ENCODE results near the gene KLHL20. TPM values are rescaled to one million over a fixed set of nuclear protein-coding genes. Genes with fewer than 3 reads are reported as not detected.
"Not testable (repeated sequence)": the region's sequence is repeated elsewhere in the genome, so short reads cannot be mapped to it uniquely, and the experiment has no call there.

The KLHL20 gene
- total RNA-seq, 5 donors from 2014 or later (not counting 1 experiment from before 2014, with no cell fraction given) = 28.7 to 34.5 (median 31.2) TPM

GRCh38 chr1:173758110-173758509, 43.3 kb downstream of the KLHL20 start:
- Mint-ChIP-seq H3K36me3 (peaks cover 79% of the 10 kb centered on the region), H3K27me3 (no peaks in the 10 kb centered on the region), H3K4me3 (no peak overlapping the region), H3K9me3 (peaks cover 0 to 17% (median 9%) of the 10 kb centered on the region in 3 donors), H3K4me1 (peaks cover 0 to 12% (median 4%) of the 10 kb centered on the region in 3 donors), H3K27ac (no peak overlapping the region)
- ChIA-PET POLR2A (no interaction called here), CTCF (interaction anchor here (0.6 kb wide), 2 partner anchors 20 to 237 kb away, joined by 3 read pairs; no protein-coding TSS in a partner anchor)
- peaks cover 11 to 59% of the 10 kb centered on the region in 2 donors for H3K36me3 ChIP-seq (ENCODE audit: control insufficient read depth in 2 of 2, extremely low read depth in 1 of 2, insufficient read depth in 1 of 2, low read length in 1 of 2)
- no peaks in the 10 kb centered on the region for H3K4me1 ChIP-seq (ENCODE audit: control insufficient read depth in 1 of 2, extremely low read depth in 1 of 2, insufficient read depth in 2 of 2, low read length in 2 of 2)
- H3K27me3 ChIP-seq (replicated peaks in 1 of 2; ENCODE audit: control insufficient read depth in 2 of 2, extremely low read depth in 1 of 2, insufficient read depth in 2 of 2, low read length in 1 of 2) = no peaks in the 10 kb centered on the region
- ATAC-seq (replicated peaks in 1 of 4) (no peak), DNase-seq (no peak)
- H3K27ac ChIP-seq (ENCODE audit: low read length) = no peak overlapping the region
- WGBS (ENCODE audit: insufficient coverage) = 95% methylated on average over 3 of the region's 7 CpGs
- no peak overlapping the region for H3K4me3 ChIP-seq (ENCODE audit: control insufficient read depth in 1 of 2, extremely low read depth in 1 of 2, low read length in 1 of 2)
- H3K9me3 ChIP-seq = peaks cover 3% of the 10 kb centered on the region

- Histone ChIP-seq H3K4me3 (ENCODE audit: control insufficient read depth in 1 of 2, extremely low read depth in 1 of 2, low read length in 1 of 2) (no peak overlapping the region), H3K36me3 (ENCODE audit: control insufficient read depth in 2 of 2, extremely low read depth in 1 of 2, insufficient read depth in 1 of 2, low read length in 1 of 2) (peaks cover 11 to 52% of the 10 kb centered on the region in 2 donors), H3K27ac (ENCODE audit: low read length) (no peak overlapping the region), H3K27me3 (replicated peaks in 1 of 2; ENCODE audit: control insufficient read depth in 2 of 2, extremely low read depth in 1 of 2, insufficient read depth in 2 of 2, low read length in 1 of 2) (no peaks in the 10 kb centered on the region), H3K4me1 (ENCODE audit: control insufficient read depth in 1 of 2, extremely low read depth in 1 of 2, insufficient read depth in 2 of 2, low read length in 2 of 2) (no peaks in the 10 kb centered on the region), H3K9me3 (peaks cover 3% of the 10 kb centered on the region)
- H3K36me3 Mint-ChIP-seq = peaks cover 82% of the 10 kb centered on the region
- DNase-seq = no peak
- no peak overlapping the region for H3K4me3 Mint-ChIP-seq
- no peaks in the 10 kb centered on the region for H3K27me3 Mint-ChIP-seq
- H3K9me3 Mint-ChIP-seq = peaks cover 0 to 24% (median 11%) of the 10 kb centered on the region in 3 donors
- no peak for ATAC-seq (replicated peaks in 1 of 4)
- ChIA-PET POLR2A (no interaction called here), CTCF (no interaction called here)
- 92% methylated on average over 2 of the region's 5 CpGs for WGBS (ENCODE audit: insufficient coverage)
- peak overlapping the region in 1 of 2 donors; percentile 39 for H3K27ac Mint-ChIP-seq
- H3K4me1 Mint-ChIP-seq = peaks cover 0 to 12% (median 2%) of the 10 kb centered on the region in 3 donors
Observed at GRCh38 chr1:173758980-173759379, 44.2 kb downstream of the KLHL20 start.

- H3K4me3 ChIP-seq (ENCODE audit: control insufficient read depth in 1 of 2, extremely low read depth in 1 of 2, low read length in 1 of 2); DNase-seq; H3K27me3 Mint-ChIP-seq; ATAC-seq (replicated peaks in 1 of 4); H3K27me3 ChIP-seq (replicated peaks in 1 of 2; ENCODE audit: control insufficient read depth in 2 of 2, extremely low read depth in 1 of 2, insufficient read depth in 2 of 2, low read length in 1 of 2); H3K36me3 ChIP-seq (ENCODE audit: control insufficient read depth in 2 of 2, extremely low read depth in 1 of 2, insufficient read depth in 1 of 2, low read length in 1 of 2); H3K4me1 ChIP-seq (ENCODE audit: control insufficient read depth in 1 of 2, extremely low read depth in 1 of 2, insufficient read depth in 2 of 2, low read length in 2 of 2); H3K9me3 ChIP-seq; H3K4me3 Mint-ChIP-seq; H3K27ac ChIP-seq (ENCODE audit: low read length); POLR2A ChIA-PET; H3K27ac Mint-ChIP-seq: not testable (repeated sequence)
- CTCF ChIA-PET = interaction anchor here in 1 of 2 donors (1.3 kb wide), 1 partner anchor 335 kb away, joined by 3 read pairs; no protein-coding TSS in a partner anchor
- H3K36me3 Mint-ChIP-seq = peaks cover 61% of the 10 kb centered on the region
- peaks cover 0 to 30% (median 17%) of the 10 kb centered on the region in 3 donors for H3K9me3 Mint-ChIP-seq
- peaks cover 0 to 26% (median 12%) of the 10 kb centered on the region in 3 donors for H3K4me1 Mint-ChIP-seq
- WGBS (ENCODE audit: insufficient coverage) = 100% methylated on average over 5 of the region's 6 CpGs
Observed at GRCh38 chr1:173764331-173764730, 49.5 kb downstream of the KLHL20 start.

- Histone ChIP-seq H3K36me3 (ENCODE audit: control insufficient read depth in 2 of 2, extremely low read depth in 1 of 2, insufficient read depth in 1 of 2, low read length in 1 of 2) (peaks cover 0 to 4% of the 10 kb centered on the region in 2 donors), H3K27ac (ENCODE audit: low read length) (no peak overlapping the region), H3K4me3 (ENCODE audit: control insufficient read depth in 1 of 2, extremely low read depth in 1 of 2, low read length in 1 of 2) (no peak overlapping the region), H3K9me3 (no peaks in the 10 kb centered on the region), H3K4me1 (ENCODE audit: control insufficient read depth in 1 of 2, extremely low read depth in 1 of 2, insufficient read depth in 2 of 2, low read length in 2 of 2) (no peaks in the 10 kb centered on the region), H3K27me3 (replicated peaks in 1 of 2; ENCODE audit: control insufficient read depth in 2 of 2, extremely low read depth in 1 of 2, insufficient read depth in 2 of 2, low read length in 1 of 2) (no peaks in the 10 kb centered on the region)
- ATAC-seq (replicated peaks in 1 of 4) (no peak), DNase-seq (no peak)
- ChIA-PET POLR2A (interaction anchor here in 1 of 2 donors (0.6 kb wide), 1 partner anchor 23 kb away, joined by 7 read pairs; no protein-coding TSS in a partner anchor), CTCF (no interaction called here)
- peak overlapping the region in 1 of 2 donors; percentile 70 for H3K27ac Mint-ChIP-seq
- H3K27me3 Mint-ChIP-seq = no peaks in the 10 kb centered on the region
- H3K9me3 Mint-ChIP-seq = peaks cover 0 to 12% (median 8%) of the 10 kb centered on the region in 3 donors
- H3K4me3 Mint-ChIP-seq = no peak overlapping the region
- WGBS (ENCODE audit: insufficient coverage) = no CpG with 5 or more reads among the region's 2 CpGs
- H3K36me3 Mint-ChIP-seq = peaks cover 37% of the 10 kb centered on the region
- H3K4me1 Mint-ChIP-seq = peaks cover 5 to 23% (median 14%) of the 10 kb centered on the region in 3 donors
Observed at GRCh38 chr1:173768206-173768605, 53.4 kb downstream of the KLHL20 start.

- H3K27ac ChIP-seq (ENCODE audit: low read length) = no peak overlapping the region
- ChIA-PET CTCF (no interaction called here), POLR2A (no interaction called here)
- no peak overlapping the region for H3K4me3 ChIP-seq (ENCODE audit: control insufficient read depth in 1 of 2, extremely low read depth in 1 of 2, low read length in 1 of 2)
- H3K36me3 ChIP-seq (ENCODE audit: control insufficient read depth in 2 of 2, extremely low read depth in 1 of 2, insufficient read depth in 1 of 2, low read length in 1 of 2) = peaks cover 0 to 4% of the 10 kb centered on the region in 2 donors
- Mint-ChIP-seq H3K9me3 (peaks cover 0 to 7% (median 7%) of the 10 kb centered on the region in 3 donors), H3K4me3 (no peak overlapping the region), H3K36me3 (peaks cover 31% of the 10 kb centered on the region), H3K4me1 (peaks cover 5 to 23% (median 14%) of the 10 kb centered on the region in 3 donors), H3K27ac (peak overlapping the region; percentile 56 to 70), H3K27me3 (no peaks in the 10 kb centered on the region)
- WGBS (ENCODE audit: insufficient coverage) = no CpG with 5 or more reads among the region's 3 CpGs
- ATAC-seq (replicated peaks in 1 of 4) (no peak), DNase-seq (no peak)
- H3K9me3 ChIP-seq = no peaks in the 10 kb centered on the region
- no peaks in the 10 kb centered on the region for H3K27me3 ChIP-seq (replicated peaks in 1 of 2; ENCODE audit: control insufficient read depth in 2 of 2, extremely low read depth in 1 of 2, insufficient read depth in 2 of 2, low read length in 1 of 2)
- H3K4me1 ChIP-seq (ENCODE audit: control insufficient read depth in 1 of 2, extremely low read depth in 1 of 2, insufficient read depth in 2 of 2, low read length in 2 of 2) = no peaks in the 10 kb centered on the region
Observed at GRCh38 chr1:173768827-173769226, 54.0 kb downstream of the KLHL20 start.

- Mint-ChIP-seq H3K27ac (peak overlapping the region; percentile 72 to 92), H3K4me1 (peaks cover 5 to 23% (median 14%) of the 10 kb centered on the region in 3 donors), H3K36me3 (peaks cover 27% of the 10 kb centered on the region)
- not testable (repeated sequence) for H3K4me1 ChIP-seq (ENCODE audit: control insufficient read depth in 1 of 2, extremely low read depth in 1 of 2, insufficient read depth in 2 of 2, low read length in 2 of 2); H3K27ac ChIP-seq (ENCODE audit: low read length); H3K27me3 ChIP-seq (replicated peaks in 1 of 2; ENCODE audit: control insufficient read depth in 2 of 2, extremely low read depth in 1 of 2, insufficient read depth in 2 of 2, low read length in 1 of 2); H3K4me3 ChIP-seq (ENCODE audit: control insufficient read depth in 1 of 2, extremely low read depth in 1 of 2, low read length in 1 of 2); H3K9me3 ChIP-seq; DNase-seq; H3K9me3 Mint-ChIP-seq; H3K4me3 Mint-ChIP-seq; ATAC-seq (replicated peaks in 1 of 4); H3K27me3 Mint-ChIP-seq
- ChIA-PET CTCF (interaction anchor here in 1 of 2 donors (0.7 kb wide), 1 partner anchor 292 kb away, joined by 7 read pairs; no protein-coding TSS in a partner anchor), POLR2A (interaction anchor here (0.6 kb wide), 2 partner anchors 95 to 99 kb away, joined by 3 to 4 read pairs; no protein-coding TSS in a partner anchor)
- WGBS (ENCODE audit: insufficient coverage) = 93% methylated on average over 3 of the region's 9 CpGs
- H3K36me3 ChIP-seq (ENCODE audit: control insufficient read depth in 2 of 2, extremely low read depth in 1 of 2, insufficient read depth in 1 of 2, low read length in 1 of 2) = peaks cover 0 to 15% of the 10 kb centered on the region in 2 donors
Observed at GRCh38 chr1:173770330-173770729, 55.5 kb downstream of the KLHL20 start.

Data from T-cell (primary cell).